WTC11 (cell line): ENCODE measurements around the gene CARS2.

ENCODE experiments used
- CBFB ChIP-seq: sonication (generic); formaldehyde crosslinking; IDR thresholded peaks from 2 replicates; pipeline ENCODE4 v1.8.1; 2022; ENCODE audit warnings: mild to moderate bottlenecking, low read depth, missing genetic modification reagents
- TF ChIP-seq, protein P1 (sequence below): fragments of 200-600 bp; IDR thresholded peaks from 2 replicates; pipeline ENCODE4 v1.8.0; 2022; ENCODE audit warnings: antibody characterized with exemption
- TF ChIP-seq, protein P2 (sequence below): sonication (generic); formaldehyde crosslinking; IDR thresholded peaks from 2 replicates; pipeline ENCODE4 v1.8.0; 2023; ENCODE audit warnings: missing genetic modification reagents
- TF ChIP-seq, protein P3 (sequence below): sonication (generic); formaldehyde crosslinking; conservative IDR thresholded peaks from 2 replicates; pipeline ENCODE4 v1.8.1; 2022; ENCODE audit warnings: mild to moderate bottlenecking, missing genetic modification reagents
- TF ChIP-seq, protein P4 (sequence below): sonication (generic); formaldehyde crosslinking; IDR thresholded peaks from 2 replicates; pipeline ENCODE4 v1.8.1; 2023; ENCODE audit warnings: mild to moderate bottlenecking, missing genetic modification reagents, borderline replicate concordance
- TF ChIP-seq, protein P5 (sequence below): sonication (generic); formaldehyde crosslinking; IDR thresholded peaks from 2 replicates; pipeline ENCODE4 v1.8.1; 2022; ENCODE audit warnings: mild to moderate bottlenecking, moderate library complexity, missing genetic modification reagents

DNA sequence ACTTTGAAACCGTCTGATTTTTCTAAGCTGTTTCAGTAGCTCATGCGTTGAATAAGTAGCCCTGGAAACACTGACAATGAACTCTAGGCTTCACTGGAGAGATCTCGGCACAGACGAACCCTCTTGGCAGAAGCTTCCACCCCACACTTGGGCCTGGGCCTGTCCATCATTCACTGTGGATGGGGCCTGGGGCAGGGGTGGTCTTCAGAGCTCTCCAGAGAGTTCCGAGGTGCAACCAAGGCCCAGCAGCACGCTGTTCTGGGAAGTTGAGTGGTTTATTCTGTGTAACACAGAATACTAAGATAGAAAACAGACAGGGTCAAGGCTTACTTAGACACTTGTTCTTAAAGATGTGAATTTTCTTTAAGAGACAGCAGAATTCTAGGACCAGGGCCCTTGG lies 68.6 kb downstream of the CARS2 start:
- TF ChIP-seq, protein P1, sequence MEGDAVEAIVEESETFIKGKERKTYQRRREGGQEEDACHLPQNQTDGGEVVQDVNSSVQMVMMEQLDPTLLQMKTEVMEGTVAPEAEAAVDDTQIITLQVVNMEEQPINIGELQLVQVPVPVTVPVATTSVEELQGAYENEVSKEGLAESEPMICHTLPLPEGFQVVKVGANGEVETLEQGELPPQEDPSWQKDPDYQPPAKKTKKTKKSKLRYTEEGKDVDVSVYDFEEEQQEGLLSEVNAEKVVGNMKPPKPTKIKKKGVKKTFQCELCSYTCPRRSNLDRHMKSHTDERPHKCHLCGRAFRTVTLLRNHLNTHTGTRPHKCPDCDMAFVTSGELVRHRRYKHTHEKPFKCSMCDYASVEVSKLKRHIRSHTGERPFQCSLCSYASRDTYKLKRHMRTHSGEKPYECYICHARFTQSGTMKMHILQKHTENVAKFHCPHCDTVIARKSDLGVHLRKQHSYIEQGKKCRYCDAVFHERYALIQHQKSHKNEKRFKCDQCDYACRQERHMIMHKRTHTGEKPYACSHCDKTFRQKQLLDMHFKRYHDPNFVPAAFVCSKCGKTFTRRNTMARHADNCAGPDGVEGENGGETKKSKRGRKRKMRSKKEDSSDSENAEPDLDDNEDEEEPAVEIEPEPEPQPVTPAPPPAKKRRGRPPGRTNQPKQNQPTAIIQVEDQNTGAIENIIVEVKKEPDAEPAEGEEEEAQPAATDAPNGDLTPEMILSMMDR: no peak
- TF ChIP-seq, protein P2, sequence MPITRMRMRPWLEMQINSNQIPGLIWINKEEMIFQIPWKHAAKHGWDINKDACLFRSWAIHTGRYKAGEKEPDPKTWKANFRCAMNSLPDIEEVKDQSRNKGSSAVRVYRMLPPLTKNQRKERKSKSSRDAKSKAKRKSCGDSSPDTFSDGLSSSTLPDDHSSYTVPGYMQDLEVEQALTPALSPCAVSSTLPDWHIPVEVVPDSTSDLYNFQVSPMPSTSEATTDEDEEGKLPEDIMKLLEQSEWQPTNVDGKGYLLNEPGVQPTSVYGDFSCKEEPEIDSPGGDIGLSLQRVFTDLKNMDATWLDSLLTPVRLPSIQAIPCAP (CRISPR knock-in tag): no peak
- TF ChIP-seq, protein P3, sequence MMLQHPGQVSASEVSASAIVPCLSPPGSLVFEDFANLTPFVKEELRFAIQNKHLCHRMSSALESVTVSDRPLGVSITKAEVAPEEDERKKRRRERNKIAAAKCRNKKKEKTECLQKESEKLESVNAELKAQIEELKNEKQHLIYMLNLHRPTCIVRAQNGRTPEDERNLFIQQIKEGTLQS (CRISPR knock-in tag): no peak
- TF ChIP-seq, protein P4, sequence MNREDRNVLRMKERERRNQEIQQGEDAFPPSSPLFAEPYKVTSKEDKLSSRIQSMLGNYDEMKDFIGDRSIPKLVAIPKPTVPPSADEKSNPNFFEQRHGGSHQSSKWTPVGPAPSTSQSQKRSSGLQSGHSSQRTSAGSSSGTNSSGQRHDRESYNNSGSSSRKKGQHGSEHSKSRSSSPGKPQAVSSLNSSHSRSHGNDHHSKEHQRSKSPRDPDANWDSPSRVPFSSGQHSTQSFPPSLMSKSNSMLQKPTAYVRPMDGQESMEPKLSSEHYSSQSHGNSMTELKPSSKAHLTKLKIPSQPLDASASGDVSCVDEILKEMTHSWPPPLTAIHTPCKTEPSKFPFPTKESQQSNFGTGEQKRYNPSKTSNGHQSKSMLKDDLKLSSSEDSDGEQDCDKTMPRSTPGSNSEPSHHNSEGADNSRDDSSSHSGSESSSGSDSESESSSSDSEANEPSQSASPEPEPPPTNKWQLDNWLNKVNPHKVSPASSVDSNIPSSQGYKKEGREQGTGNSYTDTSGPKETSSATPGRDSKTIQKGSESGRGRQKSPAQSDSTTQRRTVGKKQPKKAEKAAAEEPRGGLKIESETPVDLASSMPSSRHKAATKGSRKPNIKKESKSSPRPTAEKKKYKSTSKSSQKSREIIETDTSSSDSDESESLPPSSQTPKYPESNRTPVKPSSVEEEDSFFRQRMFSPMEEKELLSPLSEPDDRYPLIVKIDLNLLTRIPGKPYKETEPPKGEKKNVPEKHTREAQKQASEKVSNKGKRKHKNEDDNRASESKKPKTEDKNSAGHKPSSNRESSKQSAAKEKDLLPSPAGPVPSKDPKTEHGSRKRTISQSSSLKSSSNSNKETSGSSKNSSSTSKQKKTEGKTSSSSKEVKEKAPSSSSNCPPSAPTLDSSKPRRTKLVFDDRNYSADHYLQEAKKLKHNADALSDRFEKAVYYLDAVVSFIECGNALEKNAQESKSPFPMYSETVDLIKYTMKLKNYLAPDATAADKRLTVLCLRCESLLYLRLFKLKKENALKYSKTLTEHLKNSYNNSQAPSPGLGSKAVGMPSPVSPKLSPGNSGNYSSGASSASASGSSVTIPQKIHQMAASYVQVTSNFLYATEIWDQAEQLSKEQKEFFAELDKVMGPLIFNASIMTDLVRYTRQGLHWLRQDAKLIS (CRISPR knock-in tag): no peak
- no peak for TF ChIP-seq CBFB
- TF ChIP-seq, protein P5, sequence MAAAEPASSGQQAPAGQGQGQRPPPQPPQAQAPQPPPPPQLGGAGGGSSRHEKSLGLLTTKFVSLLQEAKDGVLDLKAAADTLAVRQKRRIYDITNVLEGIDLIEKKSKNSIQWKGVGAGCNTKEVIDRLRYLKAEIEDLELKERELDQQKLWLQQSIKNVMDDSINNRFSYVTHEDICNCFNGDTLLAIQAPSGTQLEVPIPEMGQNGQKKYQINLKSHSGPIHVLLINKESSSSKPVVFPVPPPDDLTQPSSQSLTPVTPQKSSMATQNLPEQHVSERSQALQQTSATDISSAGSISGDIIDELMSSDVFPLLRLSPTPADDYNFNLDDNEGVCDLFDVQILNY (CRISPR knock-in tag): no peak
